Measurements from ENCODE around the gene IFIT3.

IFIT3 gene

GRCh38 chr10:89360157-89360556 lies 32.4 kb downstream of the IFIT3 start:
- DNase-seq (ENCODE audit: low spot score) = no peak

- DNase-seq (ENCODE audit: low spot score) = no peak
Measured at GRCh38 chr10:89362929-89363328, 35.1 kb downstream of the IFIT3 start.

GRCh38 chr10:89363729-89364442 lies 36.1 kb downstream of the IFIT3 start:
- DNase-seq (ENCODE audit: low spot score) = no peak

- no peak for DNase-seq (ENCODE audit: low spot score)
Measured at GRCh38 chr10:89364531-89364930, 36.7 kb downstream of the IFIT3 start.

GRCh38 chr10:89367529-89367928 lies 39.7 kb downstream of the IFIT3 start:
- DNase-seq (ENCODE audit: low spot score) = peak; percentile 68

GRCh38 chr10:89368129-89368528 lies 40.3 kb downstream of the IFIT3 start:
- DNase-seq (ENCODE audit: low spot score) = no peak

GRCh38 chr10:89369156-89370105 lies 41.6 kb downstream of the IFIT3 start:
- peak; percentile 38 for DNase-seq (ENCODE audit: low spot score)

GRCh38 chr10:89371079-89371478 lies 43.3 kb downstream of the IFIT3 start:
- DNase-seq (ENCODE audit: low spot score) = no peak

- DNase-seq (ENCODE audit: low spot score) = no peak
Measured at GRCh38 chr10:89371987-89372386, 44.2 kb downstream of the IFIT3 start.

GRCh38 chr10:89373916-89374711 lies 46.3 kb downstream of the IFIT3 start:
- no peak for DNase-seq (ENCODE audit: low spot score)

GRCh38 chr10:89374713-89375141 lies 46.9 kb downstream of the IFIT3 start:
- DNase-seq (ENCODE audit: low spot score) = no peak

GRCh38 chr10:89377705-89378637 lies 50.2 kb downstream of the IFIT3 start, which contains the start of gene IFIT1B:
Gene IFIT1B, plus strand, starts transcription at chr10:89378056. Its CDS starts 80 bp downstream, at chr10:89378136.
- DNase-seq (ENCODE audit: low spot score) = no peak

GRCh38 chr10:89379103-89379502 lies 51.3 kb downstream of the IFIT3 start:
- no peak for DNase-seq (ENCODE audit: low spot score)

GRCh38 chr10:89382757-89383156 lies 55.0 kb downstream of the IFIT3 start:
- no peak for DNase-seq (ENCODE audit: low spot score)

- DNase-seq (ENCODE audit: low spot score) = no peak
Measured at GRCh38 chr10:89384474-89385340, 56.9 kb downstream of the IFIT3 start.

GRCh38 chr10:89388806-89389205 lies 61.0 kb downstream of the IFIT3 start:
- no peak for DNase-seq (ENCODE audit: low spot score)

- peak; percentile 35 for DNase-seq (ENCODE audit: low spot score)
Measured at GRCh38 chr10:89389254-89389653, 61.5 kb downstream of the IFIT3 start.

Measured in CD4-positive, alpha-beta T cell treated with Interleukin-2 at 100 ng/mL for 4 hours (primary cell).